Omental fat pad (tissue), 4 donors: ENCODE measurements around the gene KCNJ5. TPM values are rescaled to one million over a fixed set of nuclear protein-coding genes. Genes with fewer than 3 reads are reported as not detected.

Experiments
- ATAC-seq: fragments of 150-250 bp; one replicate; pipeline ENCODE4 v1.9.1; 2016; ENCODE audit warnings: mild to moderate bottlenecking, moderate library complexity; ENCODE audit not compliant: low FRiP score
- DNase-seq: peaks from one replicate; pipeline ENCODE4 v3.0.0-alpha.2; 2019; ENCODE audit warnings: low spot score
- CTCF ChIP-seq, 3 donors: fragments of 450-650 bp; IDR thresholded peaks; one replicate each; pipeline ENCODE4 v1.5.1; 2016 to 2017; ENCODE audit warnings: antibody characterized with exemption in 3 of 3, mild to moderate bottlenecking in 3 of 3, moderate library complexity in 2 of 3
- total RNA-seq, 4 donors: library from RNA; depleted of rRNA; stranded (reverse); fragments of >200 nt; gene quantifications; one replicate each; pipeline ENCODE4 v1.1.0, GENCODE V29; 2016

KCNJ5 gene
- total RNA-seq, 4 donors from 2014 or later = 1.5 to 12.1 (median 3.0) TPM

- ATAC-seq (no peak), DNase-seq (no peak)
- TF ChIP-seq CTCF (IDR thresholded peaks at IDR 0.05) = no peak
Observed at GRCh38 chr11:128852327-128853023, 38.7 kb upstream of the KCNJ5 start.

GRCh38 chr11:128853559-128853958, 37.6 kb upstream of the KCNJ5 start:
- DNase-seq (no peak), ATAC-seq (no peak)
- TF ChIP-seq CTCF (IDR thresholded peaks at IDR 0.05) = no peak

- ATAC-seq = no peak
- DNase-seq = no peak
- no peak for TF ChIP-seq CTCF (IDR thresholded peaks at IDR 0.05)
Observed at GRCh38 chr11:128854841-128855240, 36.3 kb upstream of the KCNJ5 start.

- no peak for TF ChIP-seq CTCF (IDR thresholded peaks at IDR 0.05)
- DNase-seq (no peak), ATAC-seq (no peak)
Observed at GRCh38 chr11:128856241-128856640, 34.9 kb upstream of the KCNJ5 start.

GRCh38 chr11:128857341-128857740, 33.8 kb upstream of the KCNJ5 start:
- ATAC-seq (no peak), DNase-seq (no peak)
- no peak for TF ChIP-seq CTCF (IDR thresholded peaks at IDR 0.05)

GRCh38 chr11:128859563-128860441, 31.4 kb upstream of the KCNJ5 start:
- ATAC-seq (no peak), DNase-seq (peak; percentile 48)
- TF ChIP-seq CTCF (IDR thresholded peaks at IDR 0.05) = no peak
